ENCODE results near the gene GRK2. TPM values are rescaled to one million over a fixed set of nuclear protein-coding genes. Genes with fewer than 3 reads are reported as not detected.
A peak's percentile ranks its signal among the peaks of the same experiment; 100 is the strongest.

Gene GRK2
- total and polyA plus RNA-seq, 11 donors: 40.1 to 107 (median 50.1) TPM

DNA sequence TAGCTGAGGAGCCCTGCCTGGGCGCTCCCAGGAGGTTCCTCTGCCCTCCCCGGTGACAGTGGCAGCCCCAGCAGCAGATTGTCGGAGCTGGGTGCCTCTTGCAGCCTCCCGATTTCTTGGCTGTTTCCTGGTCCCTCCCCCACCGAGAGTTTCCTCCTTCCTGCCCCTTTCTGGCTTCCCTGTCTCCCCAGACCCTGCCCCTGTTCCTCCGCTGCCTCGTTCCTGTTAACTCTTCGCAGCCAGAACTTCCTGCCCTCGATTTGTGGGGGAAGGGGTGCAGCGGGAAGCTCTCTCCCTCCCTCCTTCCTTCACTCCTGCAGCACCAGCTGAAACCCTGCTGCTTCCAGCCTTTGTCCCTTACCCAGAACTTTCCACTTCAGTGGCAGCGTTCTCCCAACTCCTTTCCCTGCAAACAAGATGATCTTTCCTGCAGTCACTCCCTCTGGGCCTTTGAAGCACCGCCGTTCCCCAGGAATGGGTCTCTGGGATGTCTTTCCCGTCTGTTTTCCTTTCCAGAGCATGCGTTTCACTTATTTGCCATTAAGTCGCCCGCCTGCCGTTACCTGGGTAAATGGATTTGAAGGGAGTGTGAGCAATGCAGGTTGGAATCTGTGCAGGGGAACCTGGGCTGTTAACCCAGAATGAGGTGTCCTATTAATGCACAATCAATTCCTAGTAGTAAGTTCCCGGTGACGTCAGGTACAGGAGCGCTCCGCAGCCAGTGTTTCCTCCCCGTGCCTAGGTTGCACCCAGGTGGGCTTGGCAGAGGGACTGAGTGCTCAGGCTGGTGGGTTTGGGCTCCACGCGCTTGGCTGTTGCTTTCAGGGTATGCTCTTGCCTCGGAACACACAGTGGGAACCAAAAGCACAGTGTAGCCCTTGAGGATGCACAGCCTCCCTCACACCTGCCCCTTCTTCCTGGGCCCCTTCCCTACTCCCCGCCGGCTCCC lies 4.3 kb downstream of the GRK2 start:
- Histone ChIP-seq H3K27me3 (no peaks in the 10 kb centered on the region), H3K27ac (peak overlapping the region; percentile 60 to 100 (median 85)), H3K4me3 (peak overlapping the region in 11 of 12 donors; percentile 12 to 99 (median 37)), H3K36me3 (peaks cover 0 to 26% (median 2%) of the 10 kb centered on the region in 9 donors), H3K4me1 (peaks cover 45 to 93% (median 89%) of the 10 kb centered on the region in 12 donors), H3K9me3 (no peaks in the 10 kb centered on the region)
- ATAC-seq (peak in 3 of 4 donors; percentile 3 to 31 (median 11)), DNase-seq (peak; percentile 68 to 85 (median 75))
- whole genome bisulfite sequencing, 4 donors: 39 to 46% (median 43%) methylated on average over 28 of the region's 28 CpGs
- intact Hi-C loops (cut with DNase I): loop anchor here in 1 of 10 donors (2.0 kb wide), 1 partner anchor 18 kb away; the partner anchor contains the start of gene ANKRD13D
- no peak for TF ChIP-seq POLR2A (IDR thresholded peaks at IDR 0.05)
- TF ChIP-seq, protein P1, sequence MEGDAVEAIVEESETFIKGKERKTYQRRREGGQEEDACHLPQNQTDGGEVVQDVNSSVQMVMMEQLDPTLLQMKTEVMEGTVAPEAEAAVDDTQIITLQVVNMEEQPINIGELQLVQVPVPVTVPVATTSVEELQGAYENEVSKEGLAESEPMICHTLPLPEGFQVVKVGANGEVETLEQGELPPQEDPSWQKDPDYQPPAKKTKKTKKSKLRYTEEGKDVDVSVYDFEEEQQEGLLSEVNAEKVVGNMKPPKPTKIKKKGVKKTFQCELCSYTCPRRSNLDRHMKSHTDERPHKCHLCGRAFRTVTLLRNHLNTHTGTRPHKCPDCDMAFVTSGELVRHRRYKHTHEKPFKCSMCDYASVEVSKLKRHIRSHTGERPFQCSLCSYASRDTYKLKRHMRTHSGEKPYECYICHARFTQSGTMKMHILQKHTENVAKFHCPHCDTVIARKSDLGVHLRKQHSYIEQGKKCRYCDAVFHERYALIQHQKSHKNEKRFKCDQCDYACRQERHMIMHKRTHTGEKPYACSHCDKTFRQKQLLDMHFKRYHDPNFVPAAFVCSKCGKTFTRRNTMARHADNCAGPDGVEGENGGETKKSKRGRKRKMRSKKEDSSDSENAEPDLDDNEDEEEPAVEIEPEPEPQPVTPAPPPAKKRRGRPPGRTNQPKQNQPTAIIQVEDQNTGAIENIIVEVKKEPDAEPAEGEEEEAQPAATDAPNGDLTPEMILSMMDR (IDR thresholded peaks at IDR 0.05): no peak

DNA sequence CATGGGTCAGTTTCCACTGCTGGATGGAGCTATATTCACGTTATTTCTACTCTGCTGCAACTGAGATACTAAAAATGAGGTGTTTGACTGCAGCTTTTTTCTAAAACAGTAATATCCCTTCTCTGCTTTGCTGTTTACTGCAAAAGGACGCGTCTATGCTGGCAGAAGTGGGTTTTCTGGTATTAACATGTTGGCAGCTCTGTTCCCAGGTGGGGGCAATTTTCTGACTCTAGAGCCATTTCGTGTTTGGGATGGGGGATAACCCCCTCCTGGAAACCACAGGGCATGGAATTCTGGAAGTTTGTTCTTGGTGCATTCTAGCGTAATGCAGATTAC lies 4.9 kb downstream of the GRK2 start:
- peak overlapping the region in 10 of 12 donors; percentile 78 to 100 (median 90) for H3K27ac ChIP-seq
- H3K27me3 ChIP-seq: no peaks in the 10 kb centered on the region
- WGBS, 4 donors: 68 to 76% (median 72%) methylated on average over 5 of the region's 5 CpGs
- ATAC-seq: no peak
- H3K36me3 ChIP-seq: peaks cover 0 to 29% (median 2%) of the 10 kb centered on the region in 9 donors
- peaks cover 50 to 94% (median 90%) of the 10 kb centered on the region in 12 donors for H3K4me1 ChIP-seq
- TF ChIP-seq, protein P1 (IDR thresholded peaks at IDR 0.05): no peak
- TF ChIP-seq POLR2A (IDR thresholded peaks at IDR 0.05): no peak
- intact Hi-C loops (cut with DNase I): loop anchor here in 1 of 10 donors (2.0 kb wide), 1 partner anchor 18 kb away; the partner anchor contains the start of gene ANKRD13D
- peak overlapping the region in 6 of 12 donors; percentile 29 to 99 (median 96) for H3K4me3 ChIP-seq
- DNase-seq: peak in 1 of 5 donors; percentile 6
- H3K9me3 ChIP-seq: no peaks in the 10 kb centered on the region

DNA sequence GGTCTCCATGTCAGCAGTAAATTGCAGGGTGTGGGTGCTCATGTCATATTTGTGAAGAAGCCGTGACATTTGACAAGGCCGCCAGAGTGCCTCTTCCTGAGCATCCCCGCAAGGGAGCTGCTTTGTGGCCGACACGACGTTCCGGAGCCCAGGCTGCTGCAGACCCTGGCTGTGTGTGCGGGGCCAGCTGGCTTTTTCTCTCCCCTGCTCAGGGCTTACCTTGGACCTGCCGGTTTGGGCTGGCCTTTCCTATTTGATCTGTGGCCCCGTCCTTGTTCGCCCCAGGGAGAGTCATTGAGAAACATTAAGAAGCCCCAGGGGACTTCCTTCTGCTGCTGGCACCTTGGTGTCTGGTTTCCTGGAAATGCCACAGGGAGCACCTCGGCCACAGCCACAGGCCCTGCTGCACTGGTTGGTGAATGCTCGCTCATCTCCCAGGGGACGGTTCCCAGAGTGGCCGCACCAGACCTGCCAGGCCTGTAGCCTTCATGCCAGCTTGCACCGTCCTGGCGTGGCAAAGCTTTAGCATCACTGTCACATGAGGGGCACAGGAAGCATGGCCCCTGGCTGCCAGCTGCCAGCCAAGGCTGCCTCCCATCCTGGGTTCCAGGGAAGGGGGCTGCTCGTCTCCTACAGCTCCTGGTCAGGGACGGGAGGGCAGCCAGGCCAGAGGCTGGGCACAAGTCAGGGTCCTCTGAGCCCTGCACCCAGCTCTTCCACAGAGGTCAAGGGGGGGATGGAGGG lies 5.4 kb downstream of the GRK2 start:
- DNase-seq: peak; percentile 17 to 73 (median 37)
- intact Hi-C loops (cut with DNase I): loop anchor here in 1 of 10 donors (2.0 kb wide), 1 partner anchor 17 kb away; the partner anchor contains the start of gene ANKRD13D

More for the DNA sequence above, 5.4 kb downstream of the GRK2 start:
- peak overlapping the region in 4 of 12 donors; percentile 4 to 98 (median 26) for H3K4me3 ChIP-seq
- no peak for ATAC-seq
- no peak for TF ChIP-seq POLR2A (IDR thresholded peaks at IDR 0.05)
- TF ChIP-seq, protein P1 (IDR thresholded peaks at IDR 0.05): no peak
- H3K36me3 ChIP-seq: peaks cover 0 to 29% (median 2%) of the 10 kb centered on the region in 9 donors
- peak overlapping the region; percentile 47 to 100 (median 88) for H3K27ac ChIP-seq
- WGBS, 4 donors: 48 to 54% (median 50%) methylated on average over 10 to 19 of the region's 19 CpGs
- H3K9me3 ChIP-seq: no peaks in the 10 kb centered on the region
- H3K27me3 ChIP-seq: no peaks in the 10 kb centered on the region
- H3K4me1 ChIP-seq: peaks cover 52 to 99% (median 96%) of the 10 kb centered on the region in 12 donors

Data from heart left ventricle (tissue), 16 donors.